ENCODE measurements around the gene RHO. TPM values are rescaled to one million over a fixed set of nuclear protein-coding genes. Genes with fewer than 3 reads are reported as not detected.

The RHO gene
- total RNA-seq, 1 donor from 2014 or later: not detected

DNA sequence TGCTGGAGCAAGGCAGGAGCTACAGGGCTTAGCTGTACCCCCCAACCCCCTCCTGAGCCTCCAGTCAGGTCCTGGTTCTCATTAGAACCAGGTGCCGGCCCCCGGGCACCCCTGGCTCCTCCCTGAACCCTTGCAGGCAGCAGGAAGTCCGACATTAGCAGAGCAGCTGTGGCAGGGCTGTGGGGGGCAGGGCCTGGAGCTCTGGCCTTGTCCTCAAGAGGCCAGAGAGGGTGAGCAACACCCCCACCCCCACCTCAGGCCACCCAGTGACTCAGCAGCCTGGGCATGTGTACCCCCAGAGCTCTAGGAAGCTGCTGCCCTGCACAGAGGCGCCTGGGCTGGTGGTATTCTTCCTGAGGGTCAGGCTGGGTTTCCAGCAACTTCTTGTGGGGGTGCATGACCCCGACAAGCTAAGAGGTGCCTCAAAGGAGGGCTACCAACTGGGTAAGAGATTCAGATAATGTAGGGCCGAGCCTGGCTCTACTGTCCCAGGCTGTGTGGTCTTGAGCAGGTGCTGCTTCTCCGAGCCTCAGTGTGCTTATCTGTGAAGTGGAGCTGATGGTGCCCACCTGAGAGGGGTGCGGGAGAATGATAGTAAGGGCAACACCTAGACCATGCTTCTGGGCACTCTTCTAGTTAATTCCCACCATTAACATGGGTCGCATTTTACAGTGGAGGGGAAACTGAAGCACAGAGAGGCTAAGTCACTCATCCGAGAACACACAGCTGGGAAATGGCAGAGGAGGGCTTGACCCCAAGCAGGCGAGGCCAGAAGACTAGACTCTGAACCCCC, 30.5 kb downstream of the RHO start:
- DNase-seq (ENCODE audit: low read depth): peak; percentile 94

DNA sequence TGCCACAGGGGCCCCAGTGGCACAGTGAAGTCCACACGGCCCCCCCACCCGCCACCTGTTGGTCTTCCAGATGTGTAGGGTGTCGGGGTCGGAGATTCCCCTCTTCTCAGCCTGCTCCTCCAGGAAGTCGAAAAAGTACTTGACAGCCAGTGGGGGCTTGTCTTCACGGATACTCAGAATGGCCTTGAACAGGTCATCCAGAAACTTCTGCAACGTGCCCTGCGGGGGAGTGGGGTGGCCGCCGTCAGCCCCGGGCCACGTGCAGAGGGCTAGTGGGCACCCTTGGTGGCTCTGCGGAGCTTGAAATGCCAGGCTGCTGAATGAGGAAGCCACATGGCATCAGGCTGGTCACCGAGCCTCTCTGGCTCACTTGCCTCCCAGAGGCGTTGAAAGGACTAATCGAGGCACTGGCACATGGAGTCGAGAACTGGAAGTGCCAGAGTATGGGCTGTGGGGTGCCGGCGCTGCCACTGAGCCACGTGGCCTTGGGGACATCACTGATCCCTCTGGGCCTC, 31.2 kb downstream of the RHO start:
- DNase-seq (ENCODE audit: low read depth): no peak

DNA sequence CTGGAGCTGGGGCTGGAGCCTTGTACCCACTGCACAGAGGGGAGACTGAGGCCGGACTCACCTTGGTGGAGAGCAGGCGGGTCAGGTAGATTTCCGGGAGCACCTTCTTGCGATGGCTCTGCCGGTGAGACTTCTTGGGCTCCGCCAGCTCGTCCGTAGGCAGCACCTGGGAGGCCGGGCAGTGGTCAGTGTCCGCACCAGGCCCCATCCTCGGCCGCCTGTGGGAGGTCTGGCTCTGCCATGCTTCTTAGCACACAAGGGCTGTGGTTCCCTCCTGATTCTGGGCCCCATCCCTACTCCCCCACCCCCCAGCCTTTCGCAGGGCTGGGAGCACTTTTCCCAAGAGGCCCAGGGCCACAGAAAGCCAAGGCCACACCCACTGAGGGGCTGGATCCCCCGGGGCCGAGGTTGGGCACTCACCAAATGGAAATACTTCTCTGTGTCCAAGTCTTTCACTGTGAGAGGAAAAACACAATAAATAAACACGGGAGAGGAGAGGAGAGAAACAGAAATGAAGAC, 31.9 kb downstream of the RHO start:
- peak; percentile 72 for DNase-seq (ENCODE audit: low read depth)

DNA sequence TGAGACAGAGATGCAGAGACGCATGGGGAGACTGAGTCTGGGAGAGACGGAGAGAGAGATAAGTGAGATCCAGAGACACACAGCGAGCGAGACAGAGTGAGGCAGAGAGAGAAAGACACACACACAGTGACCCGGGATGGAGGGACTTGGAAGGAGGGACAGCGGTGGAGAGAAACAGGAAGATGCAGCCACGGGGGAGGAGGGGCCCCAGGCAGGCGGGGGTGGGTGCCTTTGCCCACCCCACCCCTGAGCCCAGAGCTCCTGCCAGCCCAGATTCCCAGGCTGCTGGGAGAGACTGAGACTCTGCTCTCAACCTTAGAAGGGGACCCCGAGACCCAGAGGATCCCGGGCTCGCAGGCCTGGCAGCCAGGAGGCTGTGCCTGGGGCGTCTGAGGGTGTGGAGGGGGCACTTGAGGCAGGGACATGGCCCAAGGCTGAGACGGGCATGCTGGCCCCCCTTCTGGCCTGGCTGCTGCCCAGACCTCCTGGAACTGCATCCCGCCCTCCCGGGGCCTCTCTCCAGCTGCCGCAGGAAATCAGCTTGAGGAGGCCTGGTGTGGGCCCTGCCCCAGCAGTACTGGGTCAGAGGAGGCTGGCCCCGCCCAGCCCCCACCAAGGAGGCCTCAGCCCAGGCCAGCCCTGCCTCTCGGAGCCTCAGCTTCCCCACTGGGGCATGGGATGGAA, 32.6 kb downstream of the RHO start:
- peak; percentile 95 for DNase-seq (ENCODE audit: low read depth)

DNA sequence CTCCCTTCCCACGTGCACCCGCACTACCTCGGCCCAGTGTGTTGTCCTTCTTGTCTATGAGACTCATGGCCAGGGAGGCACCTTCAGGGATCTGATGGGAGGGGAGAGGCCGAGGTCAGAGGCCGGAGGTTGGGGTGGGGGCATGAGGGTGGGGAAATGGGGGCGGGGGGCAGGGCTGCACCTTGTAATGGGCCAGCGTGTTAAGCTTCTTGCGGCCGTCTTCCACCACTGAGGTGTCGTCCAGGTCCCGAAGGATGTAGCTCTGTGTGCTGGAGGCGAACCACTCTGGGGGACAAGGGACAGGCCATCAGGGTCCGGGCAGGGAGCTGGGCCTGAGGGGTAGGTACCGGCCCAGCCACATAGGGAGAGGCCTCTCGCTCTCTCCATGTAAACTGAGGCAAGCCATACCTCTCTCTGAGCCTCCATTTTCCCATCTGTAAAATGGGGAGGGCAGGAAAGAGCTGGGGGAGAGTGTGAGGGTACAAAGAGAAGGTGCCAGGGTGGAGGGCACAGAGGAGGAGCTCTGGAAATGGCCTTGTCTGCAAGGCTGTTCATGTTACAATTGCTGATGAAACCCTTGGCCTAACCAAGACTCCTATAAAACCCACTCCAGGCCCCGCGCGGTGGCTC, 33.3 kb downstream of the RHO start:
- no peak for DNase-seq (ENCODE audit: low read depth)

DNA sequence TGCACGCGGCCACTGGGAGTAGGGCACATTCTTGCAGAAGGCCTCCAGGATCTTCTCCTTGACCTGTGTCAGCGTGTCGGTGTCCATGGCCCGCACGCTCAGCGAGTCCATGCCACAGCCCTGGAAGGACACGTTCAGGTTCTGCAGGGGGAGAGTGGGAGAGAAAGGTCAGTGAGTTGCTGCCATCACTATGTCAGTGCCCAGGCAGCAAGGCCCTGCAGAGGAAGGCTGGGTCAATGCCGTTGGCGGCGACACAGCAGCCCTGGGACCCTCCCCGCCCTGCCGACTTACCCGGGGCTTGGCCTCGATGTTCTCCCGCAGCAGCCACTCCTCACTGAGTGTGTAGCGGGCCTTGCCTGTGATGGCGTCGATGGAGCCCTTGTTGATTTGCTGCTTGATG, 34.4 kb downstream of the RHO start:
- no peak for DNase-seq (ENCODE audit: low read depth)

DNA sequence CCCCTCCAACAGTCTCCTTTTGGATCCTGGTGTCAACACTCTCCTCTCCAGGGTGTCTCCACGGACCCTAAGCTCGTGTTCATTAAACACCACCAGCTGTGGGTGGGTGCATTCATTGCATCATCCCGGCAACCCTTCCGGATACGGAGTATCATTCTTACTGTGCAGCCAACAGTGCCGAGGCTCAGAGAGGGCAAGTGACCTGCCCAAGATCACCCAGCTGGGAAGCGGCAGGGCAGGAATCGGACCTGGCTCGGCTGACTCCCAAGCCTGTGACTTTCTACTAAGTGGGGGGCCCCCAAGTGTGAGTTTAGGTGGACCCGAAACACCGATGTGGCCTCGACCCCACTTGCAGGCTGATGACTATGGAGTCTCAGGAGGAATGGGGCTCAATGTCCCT, 34.9 kb downstream of the RHO start:
- no peak for DNase-seq (ENCODE audit: low read depth)

DNA sequence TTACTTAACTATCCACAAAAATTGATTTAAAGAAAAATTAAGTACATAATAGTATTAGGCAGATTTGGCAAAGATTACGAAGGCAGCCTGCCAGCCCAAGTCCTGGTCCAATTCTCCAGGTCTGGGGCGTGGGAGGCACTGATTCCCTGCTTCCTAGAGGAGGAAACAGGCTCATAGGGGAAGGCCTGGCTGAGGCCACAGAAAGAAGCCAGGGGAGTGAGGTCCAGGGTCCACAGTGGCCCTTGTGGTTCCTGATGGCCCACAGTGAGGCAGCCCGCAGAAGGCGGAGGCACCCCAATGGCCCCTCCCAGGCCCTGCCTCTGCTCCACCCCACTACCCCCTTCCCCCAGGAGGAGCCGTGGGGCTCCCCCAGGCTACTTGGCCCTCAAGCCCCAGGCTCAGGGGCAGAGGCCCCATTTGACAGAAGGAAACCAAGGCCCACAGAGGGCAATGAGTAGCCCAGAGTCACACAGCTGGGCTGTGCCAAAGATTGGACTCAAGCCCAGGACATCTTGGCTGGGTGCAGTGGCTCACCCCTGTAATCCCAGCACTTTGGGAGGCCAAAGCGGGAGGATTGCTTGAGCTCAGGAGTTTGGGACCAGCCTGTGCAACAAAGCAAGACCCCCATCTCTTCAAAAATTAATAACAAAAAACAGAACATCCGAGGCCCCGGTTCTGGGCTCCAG, 35.6 kb downstream of the RHO start:
- DNase-seq (ENCODE audit: low read depth): no peak

DNA sequence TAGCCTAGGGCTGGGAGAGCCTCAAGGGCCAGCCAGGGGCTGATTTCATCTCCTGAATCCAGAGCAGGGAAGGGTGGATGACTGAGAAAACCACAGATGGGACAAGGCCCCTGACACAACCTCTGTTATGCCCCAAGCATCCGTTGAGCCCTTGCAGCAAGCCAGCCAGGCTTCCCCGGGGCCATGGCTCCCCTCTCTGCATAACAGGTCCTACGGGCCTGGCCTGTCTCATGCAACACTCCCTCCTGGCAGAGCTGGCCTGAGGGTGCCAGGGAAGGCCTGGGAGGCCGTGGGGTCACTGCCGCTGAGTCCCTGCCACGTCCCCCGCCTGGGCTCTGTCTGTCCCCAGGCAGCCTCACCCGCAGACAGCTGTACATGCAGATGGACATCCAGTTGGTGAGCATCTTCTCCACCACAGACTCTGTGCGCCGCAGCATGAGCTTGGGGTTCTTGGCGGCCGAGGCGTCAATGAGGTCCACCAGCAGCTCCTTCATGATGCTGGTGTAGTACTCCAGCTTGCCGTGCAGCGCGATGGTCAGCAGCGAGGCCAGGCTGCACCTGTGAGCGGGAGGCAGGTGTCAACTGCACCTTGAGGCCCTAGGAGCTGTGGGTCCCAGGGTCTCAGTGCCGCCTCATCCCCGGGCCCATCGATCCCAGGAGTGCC, 36.7 kb downstream of the RHO start:
- no peak for DNase-seq (ENCODE audit: low read depth)

DNA sequence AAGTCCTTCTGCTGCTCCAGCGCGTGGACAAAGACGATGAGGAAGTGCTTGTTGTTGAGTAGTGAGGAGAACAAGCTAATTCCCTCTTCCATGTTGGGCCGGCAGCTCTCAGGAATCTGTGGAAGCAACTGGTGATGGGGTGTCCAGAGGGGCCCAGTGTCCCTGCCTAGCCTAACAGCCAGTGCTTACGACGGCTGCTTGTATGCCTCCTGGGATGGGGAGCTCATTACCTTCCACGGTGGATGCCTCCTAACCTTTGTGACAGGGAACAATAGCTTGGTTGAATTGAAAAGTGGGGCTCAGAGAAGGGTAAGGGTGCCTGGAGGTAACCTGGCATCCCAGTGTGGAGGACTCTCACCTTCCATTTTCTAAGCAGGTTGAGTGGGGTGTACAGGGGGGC, 37.5 kb downstream of the RHO start:
- DNase-seq (ENCODE audit: low read depth): no peak

DNA sequence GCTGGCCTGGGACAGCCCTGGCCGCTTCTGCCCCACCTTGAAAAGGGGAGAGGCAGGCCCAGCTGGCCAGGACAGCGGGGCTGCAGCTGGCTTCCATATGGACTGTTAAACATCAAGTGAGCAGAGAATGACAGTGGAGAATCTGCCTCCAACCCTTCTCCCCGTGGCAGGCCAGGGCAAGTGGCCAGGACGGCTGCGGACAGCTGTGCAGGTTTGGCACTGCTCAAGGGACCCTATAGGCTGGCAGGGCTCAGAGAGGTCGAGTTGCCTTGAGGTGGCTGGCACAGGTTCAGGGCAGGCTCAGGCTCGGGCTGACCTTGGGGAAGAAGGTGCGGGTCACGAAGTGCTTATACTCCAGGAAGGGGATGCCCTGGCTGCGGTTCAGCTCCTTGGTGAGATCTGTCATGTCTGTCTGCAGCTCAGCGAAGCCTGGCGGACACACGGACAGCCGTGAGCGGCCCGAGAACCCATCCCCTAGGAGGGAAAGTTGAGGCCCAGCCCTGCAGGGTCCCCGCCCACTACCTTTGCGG, 38.8 kb downstream of the RHO start:
- DNase-seq (ENCODE audit: low read depth): peak; percentile 72

DNA sequence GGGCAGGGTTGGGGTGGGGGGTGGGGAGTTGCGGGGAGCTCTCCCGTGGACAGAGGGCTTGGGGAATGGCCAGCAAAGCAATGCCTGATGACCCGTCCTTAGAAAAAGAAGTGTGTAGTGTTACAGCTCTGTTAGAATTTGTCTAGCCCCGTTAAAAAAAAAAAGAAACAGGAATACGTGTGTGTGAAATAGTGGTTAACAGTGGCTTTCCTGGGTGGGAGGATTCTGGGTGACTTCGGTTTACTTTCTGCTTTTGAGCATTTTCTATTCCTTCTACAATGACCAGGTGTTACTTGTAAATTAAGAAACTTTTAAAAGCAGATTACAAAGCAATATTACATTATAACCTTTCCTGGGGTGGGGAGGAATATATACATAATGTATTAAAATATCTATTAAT, 39.5 kb downstream of the RHO start:
- no peak for DNase-seq (ENCODE audit: low read depth)

DNA sequence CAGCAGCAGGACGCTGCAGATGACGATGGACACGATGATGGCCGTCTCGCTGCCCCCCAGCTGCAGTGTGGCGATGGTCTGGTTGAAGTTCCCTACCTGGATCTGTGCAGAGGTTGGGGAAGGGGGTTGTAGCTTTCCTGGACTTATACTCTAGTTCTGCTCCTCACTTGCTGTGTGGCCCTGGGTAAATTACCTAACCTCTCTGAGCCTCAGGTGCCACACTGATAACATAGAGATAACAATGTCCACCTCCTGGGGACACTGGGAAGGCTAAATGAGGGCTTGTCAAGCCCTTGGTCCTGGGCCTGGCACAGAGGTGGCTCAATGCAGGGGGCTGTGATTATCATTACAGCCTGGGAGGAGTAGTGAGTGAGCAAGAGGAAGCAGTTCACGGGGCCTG, 41.4 kb downstream of the RHO start:
- no peak for DNase-seq (ENCODE audit: low read depth)

DNA sequence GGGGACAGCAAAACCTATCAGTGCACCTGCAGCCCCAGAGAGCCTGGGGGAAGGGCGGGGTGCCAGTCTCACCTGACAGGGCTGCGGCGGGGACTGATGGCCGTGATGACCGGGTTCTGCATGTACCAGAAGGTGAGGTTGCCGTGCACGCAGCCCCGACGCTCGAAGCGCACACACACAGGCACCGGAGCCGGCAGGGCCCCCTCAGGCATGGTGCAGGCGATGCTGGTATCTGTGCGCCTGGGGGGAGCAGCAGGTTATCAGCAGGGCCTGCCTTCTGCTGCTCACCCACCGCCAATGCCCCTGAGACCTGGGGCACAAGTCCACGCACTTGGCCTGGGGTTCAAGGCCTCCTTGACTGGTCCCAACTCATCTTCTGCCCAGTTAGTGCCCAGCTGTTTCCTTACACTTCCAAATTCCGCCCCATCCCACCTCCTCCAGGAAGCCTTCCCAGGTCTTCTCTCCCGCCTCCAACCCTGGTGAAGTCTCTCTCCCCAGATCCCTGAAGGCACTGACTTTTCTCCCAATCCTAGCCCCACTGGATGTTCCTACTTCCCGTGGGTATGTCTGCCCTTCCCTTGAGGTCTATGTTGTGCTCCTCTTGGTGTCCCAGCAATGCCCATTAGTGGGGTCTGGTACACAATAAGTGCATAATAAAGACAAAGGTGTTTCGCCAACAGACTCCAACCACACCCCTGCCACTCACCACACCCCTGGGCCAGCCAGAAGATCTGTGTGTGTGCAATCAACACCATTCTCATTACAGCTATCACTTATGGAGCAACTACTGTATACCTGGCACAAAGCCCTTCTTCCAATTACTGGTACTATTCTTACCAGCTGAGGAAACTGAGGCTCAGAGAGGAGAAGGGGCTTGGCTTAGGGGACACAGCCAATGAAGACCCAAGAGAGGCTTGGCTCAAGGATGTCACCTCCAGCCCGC, 43.4 kb downstream of the RHO start:
- no peak for DNase-seq (ENCODE audit: low read depth)

DNA sequence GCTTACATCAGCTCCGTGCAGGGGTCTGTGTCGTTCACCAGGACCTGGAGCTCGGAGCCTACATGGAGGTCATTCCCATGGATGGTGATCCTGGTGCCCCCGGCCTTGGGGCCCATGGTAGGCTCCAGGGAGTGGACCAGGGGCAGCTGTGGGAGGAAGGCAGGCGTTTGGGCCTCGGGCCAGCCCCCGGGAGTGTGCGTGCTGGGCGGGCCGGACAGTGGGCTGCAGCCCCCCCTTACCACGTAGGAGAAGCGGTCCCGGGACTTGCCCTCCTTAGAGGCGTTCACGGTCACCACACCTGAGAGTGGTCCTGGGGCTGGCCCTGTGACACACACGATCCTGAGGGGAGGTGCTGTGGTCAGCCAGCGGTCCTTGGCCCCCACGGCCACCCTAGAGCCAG, 44.2 kb downstream of the RHO start:
- DNase-seq (ENCODE audit: low read depth): no peak

DNA sequence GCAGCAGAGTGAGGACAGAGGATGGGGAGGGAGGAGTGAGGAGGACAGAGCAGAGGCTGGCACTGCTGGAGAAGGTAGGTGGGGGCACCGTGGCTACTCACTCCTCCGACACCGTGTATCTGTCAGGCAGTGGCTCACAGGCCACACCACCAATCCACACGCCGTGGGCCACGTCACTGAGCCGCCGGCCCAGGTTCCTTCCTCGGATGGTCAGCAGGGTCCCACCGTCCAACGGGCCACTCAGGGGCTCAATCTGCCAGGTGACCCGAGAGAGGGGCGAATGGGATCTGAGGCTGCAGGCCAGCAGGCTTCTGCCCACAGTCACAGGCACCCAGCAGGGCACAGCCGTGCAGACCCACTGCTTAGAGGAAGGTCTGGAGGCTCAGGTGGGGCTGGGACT, 45.1 kb downstream of the RHO start:
- DNase-seq (ENCODE audit: low read depth): no peak

DNA sequence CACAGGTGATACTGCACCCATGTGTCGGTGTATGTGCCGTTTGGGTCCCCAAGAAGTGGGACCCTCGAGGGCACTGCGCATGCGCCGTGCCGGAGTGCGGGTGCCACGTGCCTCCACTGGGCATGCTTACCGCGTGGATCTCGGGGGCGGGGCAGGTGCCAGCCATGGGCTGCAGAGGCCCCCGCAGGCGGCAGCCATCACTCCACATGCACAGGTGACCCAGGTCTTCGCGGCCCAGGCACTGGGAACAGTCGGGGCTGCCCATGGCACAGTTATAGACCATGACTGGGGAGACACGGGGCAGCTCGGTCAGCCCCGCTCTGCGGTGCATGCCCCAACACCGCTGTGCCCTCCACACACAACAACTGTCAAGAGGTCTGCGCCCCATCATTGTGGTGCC, 45.8 kb downstream of the RHO start:
- DNase-seq (ENCODE audit: low read depth): no peak

DNA sequence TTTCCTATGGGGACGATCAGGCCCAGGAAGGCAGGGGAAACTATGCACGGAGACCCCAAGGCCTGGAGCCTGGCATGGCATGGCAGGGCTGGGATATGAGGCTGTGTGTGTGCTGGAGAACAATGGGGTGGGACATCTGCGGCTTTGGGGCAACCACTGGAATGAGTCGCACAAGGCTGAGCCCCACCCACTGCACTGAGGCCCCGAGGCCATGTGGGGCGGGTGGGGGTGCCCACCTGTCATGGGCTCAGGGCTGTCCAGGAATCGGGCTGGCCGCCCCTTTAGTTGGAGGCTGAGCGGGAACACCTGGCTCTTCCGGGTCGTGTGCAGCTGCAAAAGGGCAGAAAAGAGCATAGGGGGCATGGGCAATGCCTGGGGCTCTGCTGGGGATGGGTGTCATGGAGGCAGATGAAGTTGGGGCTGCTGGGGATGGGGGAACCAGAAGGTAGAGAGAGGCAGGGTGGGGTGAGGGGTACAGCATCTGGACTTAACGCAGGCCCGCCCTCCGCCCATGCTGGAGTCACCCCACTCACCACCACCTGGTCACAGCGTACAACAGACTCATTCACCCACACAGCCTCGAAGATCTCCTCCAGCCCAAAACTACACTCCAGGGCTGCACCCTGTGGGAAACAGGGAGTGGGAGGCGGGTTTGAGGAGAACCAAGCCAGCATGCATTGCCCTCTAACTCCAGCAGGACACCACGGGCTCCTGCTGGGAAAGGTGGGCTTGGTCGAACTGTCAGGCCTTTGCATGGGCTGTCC, 47.0 kb downstream of the RHO start:
- peak; percentile 62 for DNase-seq (ENCODE audit: low read depth)

DNA sequence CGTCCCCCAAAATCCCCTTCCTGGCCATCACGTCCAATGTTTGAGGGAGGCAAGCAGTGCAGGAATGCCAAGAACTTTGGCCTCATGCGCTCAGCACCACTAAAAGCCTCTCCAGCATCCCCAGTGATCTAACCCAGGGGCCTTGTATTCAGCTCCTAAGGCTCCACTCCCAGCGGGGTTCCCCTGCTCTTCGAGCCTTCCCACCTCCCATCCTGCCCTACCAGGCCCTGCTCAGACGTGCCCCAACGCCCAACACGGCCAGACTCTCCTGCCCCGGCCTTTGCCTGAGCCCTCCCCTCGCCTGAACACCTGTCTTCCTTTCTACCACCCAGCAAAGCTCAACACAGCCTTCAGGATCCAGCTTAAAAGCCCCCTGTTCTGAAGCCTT, 47.6 kb downstream of the RHO start:
- DNase-seq (ENCODE audit: low read depth): no peak

All from myocyte (in vitro differentiated cells).